HepG2 (cell line): ENCODE data around the gene ADAMTSL4. TPM values are rescaled to one million over a fixed set of nuclear protein-coding genes. Genes with fewer than 3 reads are reported as not detected.

Experiments used
- ELF3 ChIP-seq: IDR thresholded peaks from 2 replicates; pipeline ENCODE4 v1.6.1; 2016; ENCODE audit warnings: missing genetic modification reagents, missing compliant biosample characterization
- EZH2 ChIP-seq: conservative IDR thresholded peaks from 2 replicates; pipeline ENCODE4 v1.6.1; 2012; ENCODE audit warnings: mild to moderate bottlenecking, low read depth, low read length, moderate library complexity
- HMG20A ChIP-seq: IDR thresholded peaks from 2 replicates; pipeline ENCODE4 v1.6.1; 2016; ENCODE audit warnings: borderline replicate concordance
- IRF2 ChIP-seq: IDR thresholded peaks from 2 replicates; pipeline ENCODE4 v1.6.1; 2018; ENCODE audit warnings: missing genetic modification reagents, missing compliant biosample characterization
- KDM4B ChIP-seq: sonication (generic); formaldehyde crosslinking; IDR thresholded peaks from 2 replicates; pipeline ENCODE4 v1.4.0; 2020; ENCODE audit warnings: missing genetic modification reagents
- KLF9 ChIP-seq: IDR thresholded peaks from 2 replicates; pipeline ENCODE4 v1.6.1; 2016; ENCODE audit warnings: low read depth
- SKI ChIP-seq: fragments of 450-650 bp; IDR thresholded peaks from one replicate; pipeline ENCODE4 v1.6.1; 2018; ENCODE audit warnings: mild to moderate bottlenecking; ENCODE audit not compliant: partially characterized antibody
- SRSF1 ChIP-seq: fragments of 200-400 bp; formaldehyde crosslinking; optimal IDR thresholded peaks from 2 replicates; pipeline ENCODE3; 2017; ENCODE audit warnings: mild to moderate bottlenecking, low read depth, low read length, moderate library complexity
- ZFY ChIP-seq: sonication (generic); formaldehyde crosslinking; IDR thresholded peaks from 2 replicates; pipeline ENCODE4 v1.4.0; 2020; ENCODE audit warnings: missing genetic modification reagents
- ZNF121 ChIP-seq: sonication (generic); formaldehyde crosslinking; IDR thresholded peaks from 2 replicates; pipeline ENCODE4 v1.5.0; 2020; ENCODE audit warnings: mild to moderate bottlenecking, missing genetic modification reagents
- ZNF232 ChIP-seq: sonication (generic); formaldehyde crosslinking; IDR thresholded peaks from 2 replicates; pipeline ENCODE4 v1.4.0; 2020; ENCODE audit warnings: missing genetic modification reagents, borderline replicate concordance
- ZNF557 ChIP-seq: sonication (generic); formaldehyde crosslinking; IDR thresholded peaks from 2 replicates; pipeline ENCODE4 v1.4.0; 2020; ENCODE audit warnings: missing genetic modification reagents
- ZNF558 ChIP-seq: sonication (generic); formaldehyde crosslinking; IDR thresholded peaks from 2 replicates; pipeline ENCODE4 v1.9.0; 2022; ENCODE audit warnings: mild to moderate bottlenecking, missing genetic modification reagents, borderline replicate concordance
- ZNF766 ChIP-seq: sonication (generic); formaldehyde crosslinking; IDR thresholded peaks from 2 replicates; pipeline ENCODE4 v1.5.0; 2020; ENCODE audit warnings: missing genetic modification reagents, borderline replicate concordance
- polyA plus RNA-seq, 8 experiments: library from polyadenylated mRNA; depleted of rRNA in 3 of 8; stranded (reverse) in 7 of 8; unstranded in 1 of 8; fragments of >200 nt; fragmentation: Illumina TruSeq in 4 of 8; extraction: Trizol in 4 of 8; gene quantifications; 2 replicates each; pipeline versions ENCODE4 v1.2.1 to v1.2.3, GENCODE V29; 2011 to 2016; ENCODE audit warnings: low read depth in 4 of 8, missing spikeins in 1 of 8, mixed read lengths in 1 of 8; ENCODE audit not compliant: insufficient read depth in 1 of 8
- total RNA-seq, 5 experiments: library from RNA; depleted of rRNA; stranded (reverse); fragments of >200 nt; fragmentation: Illumina TruSeq; extraction: Trizol; gene quantifications; 2 replicates each; pipeline ENCODE4 v1.2.3, GENCODE V29; 2016; ENCODE audit warnings: low read depth in 1 of 5
- TF ChIP-seq, protein P1 (sequence below): sonication (generic); formaldehyde crosslinking; IDR thresholded peaks from 2 replicates; pipeline ENCODE4 v1.4.0; 2020; ENCODE audit warnings: mild to moderate bottlenecking, missing genetic modification reagents
- TF ChIP-seq, protein P2 (sequence below): sonication (generic); formaldehyde crosslinking; IDR thresholded peaks from 2 replicates; pipeline ENCODE4 v1.4.0; 2020; ENCODE audit warnings: missing genetic modification reagents, mild to moderate bottlenecking, borderline replicate concordance
- TF ChIP-seq, protein P3 (sequence below): sonication (generic); formaldehyde crosslinking; IDR thresholded peaks from 2 replicates; pipeline ENCODE4 v1.9.0; 2022; ENCODE audit warnings: low read depth, missing genetic modification reagents

Gene ADAMTSL4
- total and polyA plus RNA-seq, 2 of the 13 experiments (the other 11 are each of a cell fraction or from before 2014, with no cell fraction given) = 3.9 to 16.4 TPM

DNA sequence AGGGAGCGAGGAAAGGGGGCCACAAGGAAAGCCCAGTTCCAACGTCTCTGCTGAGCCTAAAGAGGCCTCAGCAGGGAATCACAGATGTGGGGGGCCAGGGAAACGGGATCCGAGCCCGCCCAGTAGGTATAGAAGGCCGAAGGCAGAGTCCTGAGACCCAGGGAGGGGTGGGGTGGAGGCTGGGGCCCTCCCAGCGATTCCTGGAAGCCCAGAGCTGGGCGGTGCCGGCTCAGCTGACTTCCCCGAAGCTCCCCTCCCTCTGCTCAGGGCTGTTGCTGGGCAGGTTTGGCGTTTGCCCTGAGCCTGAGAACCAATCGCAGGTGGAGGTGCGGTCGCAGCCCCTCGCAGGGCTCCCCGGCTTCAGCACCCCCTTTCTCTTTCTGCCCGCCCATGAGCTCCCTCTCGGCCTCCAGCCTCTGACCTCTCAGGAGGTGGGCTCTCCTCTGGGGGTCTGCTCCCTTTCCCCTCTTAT is 12.8 kb downstream of the ADAMTSL4 start (continued):
- TF ChIP-seq, protein P1, sequence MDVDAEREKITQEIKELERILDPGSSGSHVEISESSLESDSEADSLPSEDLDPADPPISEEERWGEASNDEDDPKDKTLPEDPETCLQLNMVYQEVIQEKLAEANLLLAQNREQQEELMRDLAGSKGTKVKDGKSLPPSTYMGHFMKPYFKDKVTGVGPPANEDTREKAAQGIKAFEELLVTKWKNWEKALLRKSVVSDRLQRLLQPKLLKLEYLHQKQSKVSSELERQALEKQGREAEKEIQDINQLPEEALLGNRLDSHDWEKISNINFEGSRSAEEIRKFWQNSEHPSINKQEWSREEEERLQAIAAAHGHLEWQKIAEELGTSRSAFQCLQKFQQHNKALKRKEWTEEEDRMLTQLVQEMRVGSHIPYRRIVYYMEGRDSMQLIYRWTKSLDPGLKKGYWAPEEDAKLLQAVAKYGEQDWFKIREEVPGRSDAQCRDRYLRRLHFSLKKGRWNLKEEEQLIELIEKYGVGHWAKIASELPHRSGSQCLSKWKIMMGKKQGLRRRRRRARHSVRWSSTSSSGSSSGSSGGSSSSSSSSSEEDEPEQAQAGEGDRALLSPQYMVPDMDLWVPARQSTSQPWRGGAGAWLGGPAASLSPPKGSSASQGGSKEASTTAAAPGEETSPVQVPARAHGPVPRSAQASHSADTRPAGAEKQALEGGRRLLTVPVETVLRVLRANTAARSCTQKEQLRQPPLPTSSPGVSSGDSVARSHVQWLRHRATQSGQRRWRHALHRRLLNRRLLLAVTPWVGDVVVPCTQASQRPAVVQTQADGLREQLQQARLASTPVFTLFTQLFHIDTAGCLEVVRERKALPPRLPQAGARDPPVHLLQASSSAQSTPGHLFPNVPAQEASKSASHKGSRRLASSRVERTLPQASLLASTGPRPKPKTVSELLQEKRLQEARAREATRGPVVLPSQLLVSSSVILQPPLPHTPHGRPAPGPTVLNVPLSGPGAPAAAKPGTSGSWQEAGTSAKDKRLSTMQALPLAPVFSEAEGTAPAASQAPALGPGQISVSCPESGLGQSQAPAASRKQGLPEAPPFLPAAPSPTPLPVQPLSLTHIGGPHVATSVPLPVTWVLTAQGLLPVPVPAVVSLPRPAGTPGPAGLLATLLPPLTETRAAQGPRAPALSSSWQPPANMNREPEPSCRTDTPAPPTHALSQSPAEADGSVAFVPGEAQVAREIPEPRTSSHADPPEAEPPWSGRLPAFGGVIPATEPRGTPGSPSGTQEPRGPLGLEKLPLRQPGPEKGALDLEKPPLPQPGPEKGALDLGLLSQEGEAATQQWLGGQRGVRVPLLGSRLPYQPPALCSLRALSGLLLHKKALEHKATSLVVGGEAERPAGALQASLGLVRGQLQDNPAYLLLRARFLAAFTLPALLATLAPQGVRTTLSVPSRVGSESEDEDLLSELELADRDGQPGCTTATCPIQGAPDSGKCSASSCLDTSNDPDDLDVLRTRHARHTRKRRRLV (CRISPR knock-in tag) = 0 out of 2 replicates have a peak, but pooled peaks have one; percentile 4
- TF ChIP-seq ZNF232 (CRISPR knock-in tag) = no peak
- no peak for TF ChIP-seq ZNF766 (CRISPR knock-in tag)
- TF ChIP-seq, protein P2, sequence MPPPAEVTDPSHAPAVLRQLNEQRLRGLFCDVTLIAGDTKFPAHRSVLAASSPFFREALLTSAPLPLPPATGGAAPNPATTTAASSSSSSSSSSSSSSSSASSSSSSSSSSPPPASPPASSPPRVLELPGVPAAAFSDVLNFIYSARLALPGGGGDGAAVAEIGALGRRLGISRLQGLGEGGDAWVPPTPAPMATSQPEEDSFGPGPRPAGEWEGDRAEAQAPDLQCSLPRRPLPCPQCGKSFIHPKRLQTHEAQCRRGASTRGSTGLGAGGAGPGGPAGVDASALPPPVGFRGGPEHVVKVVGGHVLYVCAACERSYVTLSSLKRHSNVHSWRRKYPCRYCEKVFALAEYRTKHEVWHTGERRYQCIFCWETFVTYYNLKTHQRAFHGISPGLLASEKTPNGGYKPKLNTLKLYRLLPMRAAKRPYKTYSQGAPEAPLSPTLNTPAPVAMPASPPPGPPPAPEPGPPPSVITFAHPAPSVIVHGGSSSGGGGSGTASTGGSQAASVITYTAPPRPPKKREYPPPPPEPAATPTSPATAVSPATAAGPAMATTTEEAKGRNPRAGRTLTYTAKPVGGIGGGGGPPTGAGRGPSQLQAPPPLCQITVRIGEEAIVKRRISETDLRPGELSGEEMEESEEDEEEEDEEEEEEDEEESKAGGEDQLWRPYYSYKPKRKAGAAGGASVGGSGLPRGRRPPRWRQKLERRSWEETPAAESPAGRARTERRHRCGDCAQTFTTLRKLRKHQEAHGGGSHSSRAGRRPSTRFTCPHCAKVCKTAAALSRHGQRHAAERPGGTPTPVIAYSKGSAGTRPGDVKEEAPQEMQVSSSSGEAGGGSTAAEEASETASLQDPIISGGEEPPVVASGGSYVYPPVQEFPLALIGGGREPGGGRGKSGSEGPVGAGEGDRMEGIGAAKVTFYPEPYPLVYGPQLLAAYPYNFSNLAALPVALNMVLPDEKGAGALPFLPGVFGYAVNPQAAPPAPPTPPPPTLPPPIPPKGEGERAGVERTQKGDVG (CRISPR knock-in tag) = no peak
- no peak for TF ChIP-seq ZNF121
- TF ChIP-seq, protein P3, sequence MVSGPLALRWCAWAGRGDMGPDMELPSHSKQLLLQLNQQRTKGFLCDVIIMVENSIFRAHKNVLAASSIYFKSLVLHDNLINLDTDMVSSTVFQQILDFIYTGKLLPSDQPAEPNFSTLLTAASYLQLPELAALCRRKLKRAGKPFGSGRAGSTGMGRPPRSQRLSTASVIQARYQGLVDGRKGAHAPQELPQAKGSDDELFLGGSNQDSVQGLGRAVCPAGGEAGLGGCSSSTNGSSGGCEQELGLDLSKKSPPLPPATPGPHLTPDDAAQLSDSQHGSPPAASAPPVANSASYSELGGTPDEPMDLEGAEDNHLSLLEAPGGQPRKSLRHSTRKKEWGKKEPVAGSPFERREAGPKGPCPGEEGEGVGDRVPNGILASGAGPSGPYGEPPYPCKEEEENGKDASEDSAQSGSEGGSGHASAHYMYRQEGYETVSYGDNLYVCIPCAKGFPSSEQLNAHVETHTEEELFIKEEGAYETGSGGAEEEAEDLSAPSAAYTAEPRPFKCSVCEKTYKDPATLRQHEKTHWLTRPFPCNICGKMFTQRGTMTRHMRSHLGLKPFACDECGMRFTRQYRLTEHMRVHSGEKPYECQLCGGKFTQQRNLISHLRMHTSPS (CRISPR knock-in tag) = 0 out of 2 replicates have a peak, but pooled peaks have one; percentile 43
- TF ChIP-seq HMG20A = peak; percentile 34; the same call in 1 of the 2 replicates
- TF ChIP-seq ELF3 (CRISPR knock-in tag) = peak; percentile 73; the same call in 1 of the 2 replicates
- TF ChIP-seq KDM4B (CRISPR knock-in tag) = peak; percentile 85; the same call in 1 of the 2 replicates
- TF ChIP-seq ZNF557 = no peak
- TF ChIP-seq KLF9 = no peak
- no peak for TF ChIP-seq ZFY
- TF ChIP-seq EZH2 = no peak
- TF ChIP-seq ZNF558 (CRISPR knock-in tag) = no peak
- no peak for TF ChIP-seq SKI
- peak; percentile 38 for TF ChIP-seq SRSF1
- peak; percentile 90 for TF ChIP-seq IRF2 (CRISPR knock-in tag)
